ENCODE measurements around the gene SH3BGRL2. TPM values are rescaled to one million over a fixed set of nuclear protein-coding genes. Genes with fewer than 3 reads are reported as not detected.

Gene SH3BGRL2
- total RNA-seq, 2 donors from 2014 or later, result 26.8 to 93.3 TPM

GRCh38 chr6:79699606-79700005 is 68.5 kb downstream of the SH3BGRL2 start:
- DNase-seq (ENCODE audit: low spot score), result no peak
- intact Hi-C loops (cut with DNase I), result no loop called here
- TF ChIP-seq CTCF (IDR thresholded peaks at IDR 0.05), result peak in 1 of 4 experiments; percentile 18
- TF ChIP-seq POLR2AphosphoS5 (IDR thresholded peaks at IDR 0.05), result no peak
- Histone ChIP-seq H3K4me1 (replicated peaks) (no peaks in the 10 kb centered on the region), H3K4me3 (no peak overlapping the region), H3K27ac (no peak overlapping the region), H3K36me3 (no peaks in the 10 kb centered on the region), H3K27me3 (replicated peaks; ENCODE audit: insufficient read depth) (no peaks in the 10 kb centered on the region), H3K9me3 (no peaks in the 10 kb centered on the region)
- 96% methylated on average over 7 of the region's 7 CpGs for WGBS

- Histone ChIP-seq H3K4me1 (replicated peaks) (no peaks in the 10 kb centered on the region), H3K27ac (no peak overlapping the region), H3K4me3 (no peak overlapping the region), H3K36me3 (no peaks in the 10 kb centered on the region), H3K9me3 (no peaks in the 10 kb centered on the region), H3K27me3 (replicated peaks; ENCODE audit: insufficient read depth) (no peaks in the 10 kb centered on the region)
- no peak for TF ChIP-seq CTCF (IDR thresholded peaks at IDR 0.05)
- no peak for DNase-seq (ENCODE audit: low spot score)
- 76% methylated on average over 5 of the region's 5 CpGs for WGBS
- intact Hi-C loops (cut with DNase I), result no loop called here
Measured at GRCh38 chr6:79702691-79703090, 71.6 kb downstream of the SH3BGRL2 start.

GRCh38 chr6:79704200-79704599 is 73.1 kb downstream of the SH3BGRL2 start:
- Histone ChIP-seq H3K27ac (peak overlapping the region in 1 of 2 donors; percentile 36), H3K36me3 (no peaks in the 10 kb centered on the region), H3K4me1 (replicated peaks) (no peaks in the 10 kb centered on the region), H3K27me3 (replicated peaks; ENCODE audit: insufficient read depth) (no peaks in the 10 kb centered on the region), H3K9me3 (no peaks in the 10 kb centered on the region), H3K4me3 (no peak overlapping the region)
- TF ChIP-seq POLR2AphosphoS5 (IDR thresholded peaks at IDR 0.05) (no peak), CTCF (IDR thresholded peaks at IDR 0.05) (no peak), POLR2A (IDR thresholded peaks at IDR 0.05) (no peak)
- WGBS, result 89% methylated on average over 2 of the region's 2 CpGs
- intact Hi-C loops (cut with DNase I), result no loop called here
- no peak for DNase-seq (ENCODE audit: low spot score)

GRCh38 chr6:79705456-79705995 is 74.4 kb downstream of the SH3BGRL2 start:
- Histone ChIP-seq H3K27me3 (replicated peaks; ENCODE audit: insufficient read depth) (no peaks in the 10 kb centered on the region), H3K27ac (peak overlapping the region; percentile 35 to 36), H3K36me3 (no peaks in the 10 kb centered on the region), H3K9me3 (no peaks in the 10 kb centered on the region), H3K4me3 (no peak overlapping the region), H3K4me1 (replicated peaks) (no peaks in the 10 kb centered on the region)
- intact Hi-C loops (cut with DNase I), result no loop called here
- WGBS, result 51% methylated on average over 5 of the region's 5 CpGs
- TF ChIP-seq CTCF (IDR thresholded peaks at IDR 0.05) (peak in 1 of 4 experiments; percentile 7), POLR2AphosphoS5 (IDR thresholded peaks at IDR 0.05) (peak; percentile 9), POLR2A (IDR thresholded peaks at IDR 0.05) (no peak)
- DNase-seq (ENCODE audit: low spot score), result no peak

GRCh38 chr6:79706527-79706926 is 75.4 kb downstream of the SH3BGRL2 start:
- Histone ChIP-seq H3K27me3 (replicated peaks; ENCODE audit: insufficient read depth) (no peaks in the 10 kb centered on the region), H3K27ac (no peak overlapping the region), H3K9me3 (no peaks in the 10 kb centered on the region), H3K36me3 (no peaks in the 10 kb centered on the region), H3K4me3 (no peak overlapping the region), H3K4me1 (replicated peaks) (no peaks in the 10 kb centered on the region)
- intact Hi-C loops (cut with DNase I), result no loop called here
- WGBS, result 95% methylated on average over 3 of the region's 3 CpGs
- no peak for DNase-seq (ENCODE audit: low spot score)
- TF ChIP-seq POLR2AphosphoS5 (IDR thresholded peaks at IDR 0.05), result no peak
- TF ChIP-seq CTCF (IDR thresholded peaks at IDR 0.05), result no peak
- TF ChIP-seq POLR2A (IDR thresholded peaks at IDR 0.05), result no peak

All from prostate gland (tissue), 2 donors.